Measurements from ENCODE around the gene NCAPG2. TPM values are rescaled to one million over a fixed set of nuclear protein-coding genes. Genes with fewer than 3 reads are reported as not detected.
A peak's percentile ranks its signal among the peaks of the same experiment; 100 is the strongest.

Gene NCAPG2
- total RNA-seq, 1 experiment from 2014 or later, result 99.2 TPM

GRCh38 chr7:158702196-158702595 lies 2.4 kb downstream of the NCAPG2 start:
- ChIA-PET POLR2A (no interaction called here), CTCF (interaction anchor here (0.5 to 0.9 kb wide), 3 partner anchors 31 to 275 kb away, joined by 3 to 4 read pairs (median 4); no protein-coding TSS in a partner anchor)
- Mint-ChIP-seq H3K4me3 (peak overlapping the region; percentile 72), H3K27ac (peak overlapping the region; percentile 71), H3K9me3 (no peaks in the 10 kb centered on the region), H3K36me3 (peaks cover 40% of the 10 kb centered on the region), H3K4me1 (peaks cover 41% of the 10 kb centered on the region), H3K27me3 (ENCODE audit: low read depth) (no peaks in the 10 kb centered on the region)
- DNase-seq (ENCODE audit: low spot score), result peak; percentile 42
- TF ChIP-seq ZSCAN18 (CRISPR knock-in tag; IDR thresholded peaks at IDR 0.05), result no peak
- no peak for TF ChIP-seq ZNF423 (CRISPR knock-in tag; IDR thresholded peaks at IDR 0.05)
- TF ChIP-seq IRF2 (CRISPR knock-in tag; IDR thresholded peaks at IDR 0.05; ENCODE audit: borderline replicate concordance, low read depth), result no peak
- TF ChIP-seq TEAD4 (CRISPR knock-in tag; IDR thresholded peaks at IDR 0.05), result no peak
- TF ChIP-seq, protein P1, sequence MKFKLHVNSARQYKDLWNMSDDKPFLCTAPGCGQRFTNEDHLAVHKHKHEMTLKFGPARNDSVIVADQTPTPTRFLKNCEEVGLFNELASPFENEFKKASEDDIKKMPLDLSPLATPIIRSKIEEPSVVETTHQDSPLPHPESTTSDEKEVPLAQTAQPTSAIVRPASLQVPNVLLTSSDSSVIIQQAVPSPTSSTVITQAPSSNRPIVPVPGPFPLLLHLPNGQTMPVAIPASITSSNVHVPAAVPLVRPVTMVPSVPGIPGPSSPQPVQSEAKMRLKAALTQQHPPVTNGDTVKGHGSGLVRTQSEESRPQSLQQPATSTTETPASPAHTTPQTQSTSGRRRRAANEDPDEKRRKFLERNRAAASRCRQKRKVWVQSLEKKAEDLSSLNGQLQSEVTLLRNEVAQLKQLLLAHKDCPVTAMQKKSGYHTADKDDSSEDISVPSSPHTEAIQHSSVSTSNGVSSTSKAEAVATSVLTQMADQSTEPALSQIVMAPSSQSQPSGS (CRISPR knock-in tag; IDR thresholded peaks at IDR 0.05; ENCODE audit: borderline replicate concordance, low read depth), result no peak
- no peak for TF ChIP-seq ELF4 (CRISPR knock-in tag; IDR thresholded peaks at IDR 0.05; ENCODE audit: low read depth)
- TF ChIP-seq RELA (CRISPR knock-in tag; IDR thresholded peaks at IDR 0.05; ENCODE audit: borderline replicate concordance), result no peak
- TF ChIP-seq TEAD1 (CRISPR knock-in tag; IDR thresholded peaks at IDR 0.05), result no peak
- TF ChIP-seq CREM (CRISPR knock-in tag; IDR thresholded peaks at IDR 0.05), result no peak
- TF ChIP-seq ZNF263 (CRISPR knock-in tag; IDR thresholded peaks at IDR 0.05; ENCODE audit: low read depth), result no peak
- TF ChIP-seq, protein P2, sequence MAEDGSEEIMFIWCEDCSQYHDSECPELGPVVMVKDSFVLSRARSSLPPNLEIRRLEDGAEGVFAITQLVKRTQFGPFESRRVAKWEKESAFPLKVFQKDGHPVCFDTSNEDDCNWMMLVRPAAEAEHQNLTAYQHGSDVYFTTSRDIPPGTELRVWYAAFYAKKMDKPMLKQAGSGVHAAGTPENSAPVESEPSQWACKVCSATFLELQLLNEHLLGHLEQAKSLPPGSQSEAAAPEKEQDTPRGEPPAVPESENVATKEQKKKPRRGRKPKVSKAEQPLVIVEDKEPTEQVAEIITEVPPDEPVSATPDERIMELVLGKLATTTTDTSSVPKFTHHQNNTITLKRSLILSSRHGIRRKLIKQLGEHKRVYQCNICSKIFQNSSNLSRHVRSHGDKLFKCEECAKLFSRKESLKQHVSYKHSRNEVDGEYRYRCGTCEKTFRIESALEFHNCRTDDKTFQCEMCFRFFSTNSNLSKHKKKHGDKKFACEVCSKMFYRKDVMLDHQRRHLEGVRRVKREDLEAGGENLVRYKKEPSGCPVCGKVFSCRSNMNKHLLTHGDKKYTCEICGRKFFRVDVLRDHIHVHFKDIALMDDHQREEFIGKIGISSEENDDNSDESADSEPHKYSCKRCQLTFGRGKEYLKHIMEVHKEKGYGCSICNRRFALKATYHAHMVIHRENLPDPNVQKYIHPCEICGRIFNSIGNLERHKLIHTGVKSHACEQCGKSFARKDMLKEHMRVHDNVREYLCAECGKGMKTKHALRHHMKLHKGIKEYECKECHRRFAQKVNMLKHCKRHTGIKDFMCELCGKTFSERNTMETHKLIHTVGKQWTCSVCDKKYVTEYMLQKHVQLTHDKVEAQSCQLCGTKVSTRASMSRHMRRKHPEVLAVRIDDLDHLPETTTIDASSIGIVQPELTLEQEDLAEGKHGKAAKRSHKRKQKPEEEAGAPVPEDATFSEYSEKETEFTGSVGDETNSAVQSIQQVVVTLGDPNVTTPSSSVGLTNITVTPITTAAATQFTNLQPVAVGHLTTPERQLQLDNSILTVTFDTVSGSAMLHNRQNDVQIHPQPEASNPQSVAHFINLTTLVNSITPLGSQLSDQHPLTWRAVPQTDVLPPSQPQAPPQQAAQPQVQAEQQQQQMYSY (CRISPR knock-in tag; IDR thresholded peaks at IDR 0.05), result no peak
- no peak for TF ChIP-seq E2F1 (CRISPR knock-in tag; IDR thresholded peaks at IDR 0.05)
- TF ChIP-seq, protein P3, sequence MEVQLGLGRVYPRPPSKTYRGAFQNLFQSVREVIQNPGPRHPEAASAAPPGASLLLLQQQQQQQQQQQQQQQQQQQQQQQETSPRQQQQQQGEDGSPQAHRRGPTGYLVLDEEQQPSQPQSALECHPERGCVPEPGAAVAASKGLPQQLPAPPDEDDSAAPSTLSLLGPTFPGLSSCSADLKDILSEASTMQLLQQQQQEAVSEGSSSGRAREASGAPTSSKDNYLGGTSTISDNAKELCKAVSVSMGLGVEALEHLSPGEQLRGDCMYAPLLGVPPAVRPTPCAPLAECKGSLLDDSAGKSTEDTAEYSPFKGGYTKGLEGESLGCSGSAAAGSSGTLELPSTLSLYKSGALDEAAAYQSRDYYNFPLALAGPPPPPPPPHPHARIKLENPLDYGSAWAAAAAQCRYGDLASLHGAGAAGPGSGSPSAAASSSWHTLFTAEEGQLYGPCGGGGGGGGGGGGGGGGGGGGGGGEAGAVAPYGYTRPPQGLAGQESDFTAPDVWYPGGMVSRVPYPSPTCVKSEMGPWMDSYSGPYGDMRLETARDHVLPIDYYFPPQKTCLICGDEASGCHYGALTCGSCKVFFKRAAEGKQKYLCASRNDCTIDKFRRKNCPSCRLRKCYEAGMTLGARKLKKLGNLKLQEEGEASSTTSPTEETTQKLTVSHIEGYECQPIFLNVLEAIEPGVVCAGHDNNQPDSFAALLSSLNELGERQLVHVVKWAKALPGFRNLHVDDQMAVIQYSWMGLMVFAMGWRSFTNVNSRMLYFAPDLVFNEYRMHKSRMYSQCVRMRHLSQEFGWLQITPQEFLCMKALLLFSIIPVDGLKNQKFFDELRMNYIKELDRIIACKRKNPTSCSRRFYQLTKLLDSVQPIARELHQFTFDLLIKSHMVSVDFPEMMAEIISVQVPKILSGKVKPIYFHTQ (CRISPR knock-in tag; IDR thresholded peaks at IDR 0.05), result no peak
- ATAC-seq, result peak; percentile 4; the same call in 1 of the 2 replicates

DNA sequence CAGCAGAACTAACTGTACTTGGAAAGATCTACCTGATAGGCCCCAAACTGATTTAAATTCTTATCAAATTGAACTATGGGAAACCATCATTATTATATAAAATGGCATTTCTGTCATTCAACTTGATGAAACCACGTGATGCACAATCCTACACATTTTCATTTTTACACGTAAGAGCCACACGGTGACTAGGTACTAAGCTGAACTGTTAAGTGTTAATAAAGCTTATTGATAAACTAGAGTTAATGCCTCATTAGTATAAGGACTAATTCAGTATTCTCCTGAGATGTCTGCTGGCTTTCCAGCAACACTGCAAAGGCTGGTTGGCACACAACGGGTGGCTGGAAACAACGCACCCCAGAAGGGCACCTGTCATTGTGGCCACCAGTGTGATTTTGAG lies 4.6 kb downstream of the NCAPG2 start:
- ATAC-seq (no peak), DNase-seq (ENCODE audit: low spot score) (no peak)
- H3K27me3 Mint-ChIP-seq (ENCODE audit: low read depth), result no peaks in the 10 kb centered on the region; the same call in 1 of the 2 replicates
- H3K27ac Mint-ChIP-seq, result no peak overlapping the region
- H3K4me1 Mint-ChIP-seq, result peaks cover 38% of the 10 kb centered on the region
- H3K9me3 Mint-ChIP-seq, result no peaks in the 10 kb centered on the region
- no peak overlapping the region for H3K4me3 Mint-ChIP-seq
- CTCF ChIA-PET, result no interaction called here
- peaks cover 60% of the 10 kb centered on the region for H3K36me3 Mint-ChIP-seq
- POLR2A ChIA-PET, result no interaction called here
- TF ChIP-seq NR2C2 (CRISPR knock-in tag; IDR thresholded peaks at IDR 0.05), result no peak
- no peak for TF ChIP-seq PRRX2 (CRISPR knock-in tag; IDR thresholded peaks at IDR 0.05)
- TF ChIP-seq ZNF232 (CRISPR knock-in tag; IDR thresholded peaks at IDR 0.05), result no peak
- TF ChIP-seq MXD4 (CRISPR knock-in tag; IDR thresholded peaks at IDR 0.05; ENCODE audit: borderline replicate concordance), result no peak
- TF ChIP-seq, protein P4, sequence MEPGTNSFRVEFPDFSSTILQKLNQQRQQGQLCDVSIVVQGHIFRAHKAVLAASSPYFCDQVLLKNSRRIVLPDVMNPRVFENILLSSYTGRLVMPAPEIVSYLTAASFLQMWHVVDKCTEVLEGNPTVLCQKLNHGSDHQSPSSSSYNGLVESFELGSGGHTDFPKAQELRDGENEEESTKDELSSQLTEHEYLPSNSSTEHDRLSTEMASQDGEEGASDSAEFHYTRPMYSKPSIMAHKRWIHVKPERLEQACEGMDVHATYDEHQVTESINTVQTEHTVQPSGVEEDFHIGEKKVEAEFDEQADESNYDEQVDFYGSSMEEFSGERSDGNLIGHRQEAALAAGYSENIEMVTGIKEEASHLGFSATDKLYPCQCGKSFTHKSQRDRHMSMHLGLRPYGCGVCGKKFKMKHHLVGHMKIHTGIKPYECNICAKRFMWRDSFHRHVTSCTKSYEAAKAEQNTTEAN (CRISPR knock-in tag; IDR thresholded peaks at IDR 0.05), result no peak
- TF ChIP-seq ZNF121 (CRISPR knock-in tag; IDR thresholded peaks at IDR 0.05), result no peak
- TF ChIP-seq GRHL2 (CRISPR knock-in tag; IDR thresholded peaks at IDR 0.05; ENCODE audit: insufficient replicate concordance, severe bottlenecking), result no peak
- TF ChIP-seq KAT7 (CRISPR knock-in tag; IDR thresholded peaks at IDR 0.05; ENCODE audit: borderline replicate concordance), result no peak
- no peak for TF ChIP-seq ZNF263 (CRISPR knock-in tag; IDR thresholded peaks at IDR 0.05; ENCODE audit: low read depth)

Data from WTC11 (cell line).